Endothelial cell of umbilical vein (primary cell): ENCODE results near the gene CCNI. TPM values are rescaled to one million over a fixed set of nuclear protein-coding genes. Genes with fewer than 3 reads are reported as not detected.

Source experiments
- BruUV-seq: library from RNA; stranded (reverse); fragments of 400-500 nt; replicated peaks from 2 replicates; lab custom pipeline; 2021; lab: Mats Ljungman, UMichigan
- CTCF ChIA-PET: fragments of 300-600, 350-600 bp; sonication (Branson Sonifier 250); formaldehyde crosslinking; loops from one replicate; lab custom pipeline; 2021; ENCODE audit warnings: antibody characterized with exemption, inconsistent platforms; lab: Charles Lee
- POLR2A ChIA-PET: fragments of 300-600, 350-600 bp; sonication (Branson Sonifier 250); formaldehyde crosslinking; loops from one replicate; lab custom pipeline; 2021; ENCODE audit warnings: antibody characterized with exemption, inconsistent platforms; lab: Charles Lee
- DNase-seq: peaks from one replicate; pipeline ENCODE4 v3.0.0-alpha.2; 2011; ENCODE audit warnings: low read depth, low spot score
- FAIRE-seq: peaks from 2 replicates; lab custom pipeline; 2011; peaks lifted over from hg19 to GRCh38; lab: Jason Lieb, UNC
- H2AFZ ChIP-seq: 2 replicates; pipeline ENCODE4 v1.6.0; 2012; ENCODE audit warnings: low read depth, low read length, control low read depth, inconsistent platforms
- H3K27ac ChIP-seq: 2 replicates; pipeline ENCODE4 v1.5.1; 2011; ENCODE audit warnings: low read depth, mild to moderate bottlenecking, control low read depth, low read length, moderate library complexity; ENCODE audit not compliant: insufficient read depth
- H3K27me3 ChIP-seq, 2 experiments: 2 replicates each; pipeline versions ENCODE4 v1.6.0 to v1.6.1; 2011; ENCODE audit warnings: low read length in 2 of 2, mixed read lengths in 1 of 2; ENCODE audit not compliant: control insufficient read depth in 2 of 2, insufficient read depth in 2 of 2
- H3K36me3 ChIP-seq, 2 experiments: 2 replicates in 1 of 2; 3 replicates in 1 of 2; pipeline ENCODE4 v1.5.1; 2011; ENCODE audit warnings: low read length in 2 of 2, mild to moderate bottlenecking in 1 of 2, moderate library complexity in 1 of 2; ENCODE audit not compliant: control insufficient read depth in 2 of 2, insufficient read depth in 2 of 2; ENCODE audit errors: extremely low read depth in 1 of 2
- H3K4me1 ChIP-seq: 3 replicates; pipeline ENCODE4 v1.5.1; 2011; ENCODE audit warnings: mild to moderate bottlenecking, low read length; ENCODE audit not compliant: control insufficient read depth, insufficient read depth; ENCODE audit errors: extremely low read depth
- H3K4me2 ChIP-seq: 2 replicates; pipeline ENCODE4 v1.6.1; 2011; ENCODE audit warnings: low read length, control low read depth, mixed read lengths; ENCODE audit not compliant: insufficient read depth
- H3K4me3 ChIP-seq, 3 experiments: fragments of 200-600 bp in 1 of 3; sonication (generic), shearing (Covaris generic) in 1 of 3; replicated peaks in 1 of 3; 2 replicates each; pipeline ENCODE4 v1.5.1; 2011 to 2016; ENCODE audit warnings: control low read depth in 3 of 3, low read length in 3 of 3, mild to moderate bottlenecking in 2 of 3, inconsistent platforms in 1 of 3, low read depth in 1 of 3, moderate library complexity in 1 of 3; ENCODE audit not compliant: insufficient read depth in 1 of 3
- H3K79me2 ChIP-seq: 2 replicates; pipeline ENCODE4 v1.6.0; 2012; ENCODE audit warnings: low read length, inconsistent platforms; ENCODE audit not compliant: control insufficient read depth, insufficient read depth
- H3K9ac ChIP-seq: replicated peaks from 2 replicates; pipeline ENCODE3; 2011; ENCODE audit warnings: low read length, control low read depth; ENCODE audit not compliant: insufficient read depth; ENCODE audit errors: extremely low read depth
- H3K9me1 ChIP-seq: replicated peaks from 3 replicates; pipeline ENCODE4 v1.6.0; 2011; ENCODE audit warnings: mild to moderate bottlenecking, low read length; ENCODE audit not compliant: control insufficient read depth, insufficient read depth; ENCODE audit errors: extremely low read depth
- H3K9me3 ChIP-seq: replicated peaks from 2 replicates; pipeline ENCODE4 v1.5.1; 2012; ENCODE audit warnings: low read length, inconsistent platforms; ENCODE audit not compliant: control insufficient read depth, insufficient read depth
- H4K20me1 ChIP-seq: replicated peaks from 2 replicates; pipeline ENCODE3; 2011; ENCODE audit warnings: mild to moderate bottlenecking, low read length; ENCODE audit not compliant: control insufficient read depth, insufficient read depth; ENCODE audit errors: extremely low read depth
- CTCF ChIP-seq, 2 donors: IDR thresholded peaks; 1 replicate in 1 of 2; 2 replicates in 1 of 2; pipeline ENCODE4 v1.5.1; 2011; ENCODE audit warnings: low read length in 2 of 2, mild to moderate bottlenecking in 2 of 2, moderate library complexity in 2 of 2, control low read depth in 1 of 2, inconsistent platforms in 1 of 2, low read depth in 1 of 2; ENCODE audit not compliant: insufficient read depth in 1 of 2; ENCODE audit errors: extremely low read depth in 1 of 2
- EZH2 ChIP-seq: IDR thresholded peaks from 2 replicates; pipeline ENCODE4 v1.6.1; 2012; ENCODE audit warnings: borderline replicate concordance, low read depth, mild to moderate bottlenecking, moderate library complexity, low read length, inconsistent platforms; ENCODE audit not compliant: severe bottlenecking
- FOS ChIP-seq: IDR thresholded peaks from 2 replicates; pipeline ENCODE4 v1.6.1; 2011; ENCODE audit warnings: mild to moderate bottlenecking, low read length, moderate library complexity, borderline replicate concordance; ENCODE audit not compliant: insufficient read depth
- GATA2 ChIP-seq: IDR thresholded peaks from 2 replicates; pipeline ENCODE4 v1.7.0; 2011; ENCODE audit warnings: low read depth, mild to moderate bottlenecking, moderate library complexity, mixed read lengths, low read length; ENCODE audit not compliant: insufficient read length, insufficient read depth
- JUN ChIP-seq: IDR thresholded peaks from 2 replicates; pipeline ENCODE4 v1.6.1; 2011; ENCODE audit warnings: borderline replicate concordance, low read depth; ENCODE audit not compliant: insufficient read length, insufficient read depth
- MAX ChIP-seq: IDR thresholded peaks from 2 replicates; pipeline ENCODE4 v1.6.1; 2011; ENCODE audit not compliant: insufficient read depth, insufficient read length
- MYC ChIP-seq: IDR thresholded peaks from one replicate; pipeline ENCODE4 v1.6.1; 2011; ENCODE audit warnings: mild to moderate bottlenecking, low read depth, low read length
- POLR2A ChIP-seq: IDR thresholded peaks from 2 replicates; pipeline ENCODE4 v1.6.1; 2012; ENCODE audit warnings: low read depth, mild to moderate bottlenecking, control low read depth, low read length
- POLR2AphosphoS5 ChIP-seq: IDR thresholded peaks from 2 replicates; pipeline ENCODE4 v1.6.1; 2012; ENCODE audit warnings: low read depth, mild to moderate bottlenecking, control low read depth, low read length, moderate library complexity; ENCODE audit not compliant: insufficient read depth
- dilution Hi-C: fragments of 300-500 bp; cut with MboI; formaldehyde crosslinking; loops from one replicate; pipeline ENCODE4 v1.15.0; 2019; ENCODE audit warnings: low sequenced_read_pairs; ENCODE audit not compliant: extremely low pct_ligation_motif_present
- intact Hi-C: fragments of 100-400 bp; cut with micrococcal nuclease; formaldehyde crosslinking; loops from one replicate; pipeline ENCODE4 v1.10.0; 2022
- polyA plus RNA-seq, 4 experiments: library from polyadenylated mRNA; depleted of rRNA in 3 of 4; stranded (reverse) in 3 of 4; unstranded in 1 of 4; fragments of >200 nt; gene quantifications; 2 replicates each; pipeline versions ENCODE4 v1.2.1 to v1.2.3, GENCODE V29; 2011 to 2012; ENCODE audit warnings: missing spikeins in 1 of 4
- total RNA-seq: library from RNA; stranded (reverse); gene quantifications from 2 replicates; pipeline ENCODE4 v1.2.3, GENCODE V29; 2021

Gene CCNI
- total and polyA plus RNA-seq, 2 donors (not counting 3 experiments of a cell fraction or from before 2014, with no cell fraction given), result 88.6 to 212 TPM

- no peak overlapping the region for H3K9ac ChIP-seq
- H3K79me2 ChIP-seq, result no peaks in the 10 kb centered on the region
- TF ChIP-seq POLR2AphosphoS5 (no peak), JUN (no peak)
- H2AFZ ChIP-seq, result no peak overlapping the region
- H3K27ac ChIP-seq, result no peak overlapping the region
- no peaks in the 10 kb centered on the region for H3K9me1 ChIP-seq
- DNase-seq (no peak), FAIRE-seq (no peak)
- intact Hi-C loops, result loop anchor here (5.0 kb wide), 1 partner anchor 79 kb away; no protein-coding TSS in a partner anchor
- H3K4me3 ChIP-seq, result no peak overlapping the region
- ChIA-PET CTCF (interaction anchor here (1.1 kb wide), 2 partner anchors 9 to 76 kb away, joined by 3 read pairs; no protein-coding TSS in a partner anchor), POLR2A (no interaction called here)
- no TSS peak for BruUV-seq
- H4K20me1 ChIP-seq, result no peaks in the 10 kb centered on the region
- peaks cover 28 to 38% of the 10 kb centered on the region in 2 experiments for H3K27me3 ChIP-seq
- no peak overlapping the region for H3K4me2 ChIP-seq
- H3K9me3 ChIP-seq, result no peaks in the 10 kb centered on the region
- no peaks in the 10 kb centered on the region for H3K36me3 ChIP-seq
- H3K4me1 ChIP-seq, result no peaks in the 10 kb centered on the region
- dilution Hi-C loops, result no loop called here
These were observed 47.6 kb upstream of the CCNI start for GRCh38 chr4:77123411-77123810.

- ChIA-PET POLR2A (no interaction called here), CTCF (interaction anchor here (1.1 kb wide), 1 partner anchor 9 kb away, joined by 3 read pairs; no protein-coding TSS in a partner anchor)
- no peak overlapping the region for H3K27ac ChIP-seq
- no peaks in the 10 kb centered on the region for H3K36me3 ChIP-seq
- TF ChIP-seq FOS (no peak), JUN (no peak), POLR2AphosphoS5 (no peak), GATA2 (no peak), POLR2A (no peak), EZH2 (no peak), MYC (no peak), MAX (no peak), CTCF (IDR thresholded peaks at IDR 0.05; ENCODE audit: extremely low read depth in 1 of 2, insufficient read depth in 1 of 2, low read depth in 1 of 2, low read length in 2 of 2) (no peak)
- dilution Hi-C loops (no loop called here), intact Hi-C loops (loop anchor here (5.0 kb wide), 1 partner anchor 80 kb away; no protein-coding TSS in a partner anchor)
- BruUV-seq, result no TSS peak
- H3K9me1 ChIP-seq, result no peaks in the 10 kb centered on the region
- H3K4me1 ChIP-seq, result no peaks in the 10 kb centered on the region
- DNase-seq (no peak), FAIRE-seq (no peak)
- H3K4me2 ChIP-seq, result no peak overlapping the region
- H2AFZ ChIP-seq, result no peak overlapping the region
- H3K9me3 ChIP-seq, result no peaks in the 10 kb centered on the region
- no peak overlapping the region for H3K4me3 ChIP-seq
- peaks cover 30 to 36% of the 10 kb centered on the region in 2 experiments for H3K27me3 ChIP-seq
- H3K79me2 ChIP-seq, result no peaks in the 10 kb centered on the region
- no peak overlapping the region for H3K9ac ChIP-seq
- no peaks in the 10 kb centered on the region for H4K20me1 ChIP-seq
These were observed 46.9 kb upstream of the CCNI start for GRCh38 chr4:77122656-77123055.
